Measurements from ENCODE around the gene SFMBT1. TPM values are rescaled to one million over a fixed set of nuclear protein-coding genes. Genes with fewer than 3 reads are reported as not detected.

SFMBT1 gene
- total and polyA plus RNA-seq, 2 of the 8 experiments (the other 6 are each of a cell fraction or from before 2014, with no cell fraction given) = 8.1 to 16.8 TPM

DNA sequence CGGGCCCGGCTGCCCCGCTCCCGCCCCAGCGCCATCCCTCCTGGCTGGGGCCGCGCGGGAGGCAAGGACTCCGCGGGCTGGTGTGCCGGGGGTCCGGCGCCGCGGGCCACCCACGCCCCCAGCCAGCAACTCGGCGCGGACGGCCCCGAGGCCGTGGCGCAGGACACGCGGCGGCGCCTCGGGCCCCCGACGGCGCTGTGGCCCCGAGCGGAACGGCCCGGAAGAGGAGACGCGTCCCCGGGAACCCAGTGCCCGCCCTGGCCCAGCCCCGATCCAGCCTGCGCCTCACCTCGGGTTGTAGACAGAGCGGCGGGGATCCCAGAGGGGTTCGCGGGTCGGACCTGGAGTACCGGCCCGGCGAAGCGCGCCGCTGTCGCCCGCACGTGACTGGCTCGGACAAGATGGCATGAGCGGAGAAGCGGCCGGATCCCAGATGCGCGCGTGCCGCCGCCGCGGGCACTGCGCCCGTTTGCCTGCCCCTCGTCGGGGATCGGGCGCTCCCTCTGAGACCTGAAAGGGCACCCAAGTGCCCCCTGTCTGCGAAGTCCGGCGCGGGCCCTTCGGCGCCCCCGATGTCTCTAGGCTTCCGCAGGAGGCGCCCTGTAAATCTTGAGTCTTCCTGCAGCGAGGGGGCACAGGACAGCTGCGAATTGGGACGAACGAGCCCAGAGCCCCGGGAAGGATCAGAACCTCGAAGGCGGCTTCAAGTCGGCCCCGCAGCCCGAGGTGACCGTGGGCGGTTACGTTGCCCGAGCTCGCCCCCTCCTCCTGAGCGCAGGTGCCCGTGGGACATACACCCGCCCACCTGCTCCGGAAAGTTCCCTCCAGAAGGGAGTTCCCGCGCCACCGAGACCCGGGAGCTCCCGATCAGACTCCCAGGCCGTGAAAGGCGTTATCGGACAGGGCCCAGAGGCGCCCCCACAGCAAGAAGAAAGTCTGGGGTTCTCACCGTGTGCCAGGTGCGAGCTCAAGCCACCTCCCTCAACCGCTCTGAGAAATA is 598 bp upstream of the SFMBT1 start (continued):
- TF ChIP-seq SIN3A (conservative IDR thresholded peaks at IDR 0.05 in 1 of 2, IDR thresholded peaks at IDR 0.05 in 1 of 2; ENCODE audit: low read depth in 1 of 2, low read length in 2 of 2) = peak in 1 of 2 experiments; percentile 64; a peak in 1 of 4 replicates
- TF ChIP-seq RAD21 (IDR thresholded peaks at IDR 0.05 in 1 of 2, conservative IDR thresholded peaks at IDR 0.05 in 1 of 2; ENCODE audit: low read depth in 2 of 2, low read length in 2 of 2) = peak; percentile 17 to 49; a peak in 3 of 4 replicates
- peak; percentile 3 for TF ChIP-seq NANOG (IDR thresholded peaks at IDR 0.05; ENCODE audit: insufficient read depth, low read depth, low read length, poor library complexity, severe bottlenecking)
- 0 out of 2 replicates have a peak, but pooled peaks have one; percentile 13 for TF ChIP-seq POU5F1 (IDR thresholded peaks at IDR 0.05; ENCODE audit: low read depth, low read length)
